Measurements from ENCODE around the gene CHAF1A.

GRCh38 chr19:4400135-4400936 lies 2.1 kb upstream of the CHAF1A start, which contains the start of gene SH3GL1:
- TF ChIP-seq SIN3A (IDR thresholded peaks at IDR 0.05; ENCODE audit: borderline replicate concordance, insufficient read depth, low read length) (0 out of 2 replicates have a peak, but pooled peaks have one; percentile 24), POLR2AphosphoS5 (IDR thresholded peaks at IDR 0.05; ENCODE audit: low read depth, low read length) (no peak), REST (IDR thresholded peaks at IDR 0.05; ENCODE audit: insufficient read depth in 1 of 2, low read depth in 2 of 2, low read length in 2 of 2) (no peak), TAF1 (IDR thresholded peaks at IDR 0.05; ENCODE audit: borderline replicate concordance, insufficient read depth, low read length) (peak; percentile 44; the same call in 1 of the 2 replicates), FOXP2 (optimal IDR thresholded peaks at IDR 0.05; ENCODE audit: borderline replicate concordance, extremely low read depth, extremely low read length, insufficient read depth) (peak; percentile 81)

All from PFSK-1 (cell line).